Inferior parietal cortex (tissue), 1 donor: Measurements from ENCODE around the gene TSSK2.
A peak's percentile ranks its signal among the peaks of the same experiment; 100 is the strongest.
"Not testable (repeated sequence)": the region's sequence is repeated elsewhere in the genome, so short reads cannot be mapped to it uniquely, and the experiment has no call there.

ENCODE experiments used
- DNase-seq: peaks from one replicate; pipeline ENCODE4 v3.0.0-alpha.2; 2016; ENCODE audit errors: extremely low spot score

TSSK2 gene

DNA sequence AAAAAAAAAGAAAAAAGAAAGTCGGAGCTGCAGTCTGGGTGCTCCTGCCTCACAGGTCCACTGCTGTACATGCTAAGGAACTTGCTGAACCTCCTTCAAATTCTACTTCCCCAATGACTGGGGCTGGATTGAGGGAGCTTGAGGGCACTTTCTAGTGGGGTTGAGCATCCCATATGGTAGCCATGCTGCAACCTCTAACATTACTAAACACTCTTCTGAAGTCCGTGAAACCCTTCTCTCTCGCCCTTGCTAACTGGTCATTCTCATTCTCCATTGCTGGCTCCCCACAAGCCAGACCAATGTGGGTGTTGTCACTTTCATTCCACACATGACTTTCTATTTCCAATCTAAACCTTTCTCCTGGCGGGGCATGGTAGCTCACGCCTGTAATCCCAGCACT lies 12.1 kb downstream of the TSSK2 start:
- no peak for DNase-seq

DNA sequence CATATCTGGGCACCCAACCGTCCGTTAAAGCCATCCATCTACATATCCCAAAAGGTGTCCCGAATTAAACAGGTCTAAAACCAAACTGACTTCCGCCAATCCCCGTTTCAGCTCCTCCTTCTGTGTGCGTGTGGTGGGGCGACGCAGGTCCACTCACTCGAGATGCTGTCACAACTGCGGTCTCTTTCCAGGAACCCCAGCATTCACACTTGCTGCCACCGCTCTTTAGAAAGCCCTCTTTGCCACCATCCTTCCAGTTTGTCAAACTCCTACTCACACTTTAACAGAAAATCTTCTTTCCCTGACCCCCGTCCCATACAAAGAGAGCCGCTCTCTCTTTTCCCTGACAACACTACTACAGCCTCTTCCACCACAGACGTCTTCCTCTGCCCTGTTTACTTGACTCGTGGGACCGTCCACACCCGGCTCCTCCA lies 12.9 kb downstream of the TSSK2 start:
- DNase-seq = peak; percentile 10

DNA sequence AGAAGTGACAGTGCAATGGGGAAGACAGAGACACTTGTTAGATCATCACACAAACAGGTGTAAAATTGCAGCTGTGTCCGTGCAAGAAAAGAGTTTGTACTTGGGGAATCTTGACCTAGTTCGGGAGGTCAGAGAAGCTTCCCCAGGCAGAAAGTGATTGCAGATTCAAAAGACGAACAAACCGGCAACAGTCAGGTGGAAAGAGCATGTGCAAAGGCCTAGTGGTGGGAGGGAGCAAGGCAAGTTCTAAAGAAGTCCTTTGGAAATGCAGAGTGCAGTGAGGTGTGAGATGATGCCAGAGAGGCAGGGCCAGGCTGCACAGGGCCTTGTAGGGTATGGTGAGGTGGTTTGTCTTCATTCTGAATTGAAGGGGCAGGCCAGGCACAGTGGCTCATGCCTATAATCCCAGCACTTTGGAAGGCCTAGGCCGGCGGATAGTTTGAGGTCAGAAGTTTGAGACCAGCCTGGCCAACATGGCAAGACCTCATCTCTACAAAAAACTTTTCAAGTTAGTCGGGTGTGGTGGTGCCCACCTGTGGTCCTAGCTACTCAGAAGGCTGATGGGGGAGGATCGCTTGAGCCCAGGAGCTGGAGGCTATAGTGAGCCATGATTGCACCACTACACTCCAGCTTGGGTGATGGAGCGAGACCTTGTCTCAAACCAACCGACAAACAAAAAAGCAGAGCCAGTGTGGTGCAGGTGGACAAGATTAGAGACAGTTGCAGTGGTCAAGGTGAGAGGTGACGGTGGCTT lies 15.3 kb downstream of the TSSK2 start:
- no peak for DNase-seq

DNA sequence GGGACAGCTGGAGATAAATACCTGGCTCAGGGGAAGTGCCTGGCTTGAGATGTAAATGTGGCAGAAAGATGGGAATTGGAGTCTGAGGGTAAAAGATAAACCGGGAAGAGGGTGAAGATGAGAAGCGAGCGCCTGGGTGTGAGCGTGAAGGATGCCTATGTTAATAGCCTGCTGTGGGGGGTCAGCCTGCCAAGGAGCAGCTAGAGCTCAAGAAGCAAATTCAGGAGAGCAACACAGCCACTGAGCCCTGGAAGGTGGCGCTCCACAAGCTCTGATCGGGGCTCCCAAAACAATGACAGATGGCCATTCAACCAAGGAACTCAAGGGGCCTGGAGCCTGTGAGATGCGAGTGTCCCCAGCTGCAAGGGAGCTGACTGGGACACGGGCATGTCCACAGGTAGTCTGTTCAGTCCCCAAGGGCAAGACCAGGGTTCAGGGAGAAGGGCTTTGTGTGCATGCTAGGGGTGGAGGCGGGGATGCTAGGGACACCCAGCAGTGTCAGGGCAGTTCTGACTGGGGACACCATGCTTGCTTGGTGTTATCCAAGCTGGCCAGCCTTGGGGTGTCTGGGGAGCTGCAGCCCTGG lies 16.2 kb downstream of the TSSK2 start:
- DNase-seq = no peak

DNA sequence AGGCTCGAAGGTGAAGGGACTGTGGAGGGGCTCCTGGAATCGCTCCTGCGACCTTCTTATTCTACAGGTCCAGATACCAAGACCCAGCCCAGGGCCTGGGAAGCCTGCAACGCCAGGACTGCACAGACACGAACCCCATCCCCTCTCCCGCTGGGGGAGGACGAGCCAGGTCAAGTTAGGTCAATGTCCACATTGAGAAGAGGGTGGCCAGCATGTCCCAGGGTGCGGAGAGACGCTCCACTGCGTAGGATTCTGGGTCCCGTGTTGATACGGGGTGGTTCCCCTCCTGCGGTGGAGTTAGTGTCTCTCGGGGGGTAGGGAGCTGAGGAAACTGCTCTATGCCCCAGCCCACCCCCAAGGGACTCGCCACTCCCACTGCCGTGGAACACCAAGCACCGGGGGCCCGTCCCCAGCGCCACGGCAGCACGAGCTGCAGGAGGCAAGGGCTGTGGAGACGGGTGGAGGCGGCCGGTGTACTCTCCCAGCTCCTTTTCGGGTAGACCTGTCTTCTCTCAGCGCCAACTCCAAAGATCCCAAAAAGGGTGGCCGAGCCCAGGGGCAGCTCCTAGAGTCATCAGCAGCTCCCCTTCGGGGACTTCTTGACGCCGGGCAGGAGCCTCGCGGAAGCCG lies 17.4 kb downstream of the TSSK2 start:
- no peak for DNase-seq

DNA sequence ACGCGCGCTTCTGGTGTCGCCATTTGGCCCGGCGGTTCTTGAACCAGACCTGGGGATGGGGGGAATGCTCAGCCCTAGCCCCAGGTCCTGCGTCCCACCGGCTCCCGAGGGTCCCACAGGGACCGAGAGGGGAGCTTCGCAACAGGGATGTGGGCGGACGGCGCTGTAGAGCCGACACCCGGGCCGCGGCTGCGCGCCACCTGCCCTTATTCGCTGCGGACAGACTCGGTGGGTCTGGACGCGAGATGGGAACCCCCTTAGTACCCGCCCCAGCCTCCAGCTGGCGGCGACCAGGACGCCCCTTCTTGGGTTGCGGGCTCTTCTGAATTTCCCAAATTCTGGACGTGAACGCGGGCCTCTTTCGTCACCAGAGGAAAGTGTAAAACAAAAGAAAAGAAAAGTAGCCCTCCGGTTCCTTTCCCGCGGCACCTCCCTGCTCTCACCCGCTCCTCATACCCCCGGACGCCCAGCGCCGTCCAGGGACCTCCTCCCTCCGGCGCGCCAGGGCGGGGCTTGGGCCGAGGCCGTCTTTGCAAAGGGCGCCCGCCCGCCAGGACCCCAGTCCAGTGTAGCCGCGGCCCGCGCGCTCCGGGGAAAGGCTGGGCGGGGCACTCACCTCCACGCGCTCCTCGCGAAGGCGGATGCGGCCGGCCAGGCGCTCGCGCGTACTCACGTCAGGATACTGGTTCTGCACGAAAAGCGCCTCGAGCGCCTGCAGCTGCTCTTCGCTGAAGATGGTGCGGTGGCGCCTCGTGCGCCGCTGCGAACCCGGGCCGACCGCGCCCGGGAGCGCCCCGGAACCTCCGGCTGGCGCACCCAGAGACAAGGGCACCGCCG lies 18.2 kb downstream of the TSSK2 start:
- no peak for DNase-seq

DNA sequence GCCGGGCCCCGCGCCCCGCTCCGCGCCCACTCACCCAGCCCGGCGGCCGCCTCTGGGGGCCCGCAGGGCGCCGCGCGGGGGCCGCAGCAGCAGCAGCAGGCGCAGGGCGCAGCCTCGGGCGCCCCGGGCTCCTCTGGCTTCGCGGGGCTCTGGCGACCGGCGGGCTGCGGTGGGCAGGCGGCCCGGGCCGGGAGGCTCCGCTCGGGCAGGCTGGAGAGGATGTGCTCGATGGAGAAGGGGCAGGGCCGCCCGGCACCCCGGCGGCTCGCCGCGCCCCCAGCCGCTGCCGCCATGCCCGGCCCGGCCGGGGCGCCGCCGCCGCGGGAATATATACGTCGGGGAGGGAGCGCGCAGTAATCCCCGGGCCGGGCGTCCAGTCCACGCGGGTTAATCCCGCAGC lies 18.9 kb downstream of the TSSK2 start, which contains the start of gene GSC2:
GSC2 (minus strand) TSS at position 302 of the 400 bp plus-strand sequence; CDS start at position 293, 9 bp downstream.
- DNase-seq = no peak

DNA sequence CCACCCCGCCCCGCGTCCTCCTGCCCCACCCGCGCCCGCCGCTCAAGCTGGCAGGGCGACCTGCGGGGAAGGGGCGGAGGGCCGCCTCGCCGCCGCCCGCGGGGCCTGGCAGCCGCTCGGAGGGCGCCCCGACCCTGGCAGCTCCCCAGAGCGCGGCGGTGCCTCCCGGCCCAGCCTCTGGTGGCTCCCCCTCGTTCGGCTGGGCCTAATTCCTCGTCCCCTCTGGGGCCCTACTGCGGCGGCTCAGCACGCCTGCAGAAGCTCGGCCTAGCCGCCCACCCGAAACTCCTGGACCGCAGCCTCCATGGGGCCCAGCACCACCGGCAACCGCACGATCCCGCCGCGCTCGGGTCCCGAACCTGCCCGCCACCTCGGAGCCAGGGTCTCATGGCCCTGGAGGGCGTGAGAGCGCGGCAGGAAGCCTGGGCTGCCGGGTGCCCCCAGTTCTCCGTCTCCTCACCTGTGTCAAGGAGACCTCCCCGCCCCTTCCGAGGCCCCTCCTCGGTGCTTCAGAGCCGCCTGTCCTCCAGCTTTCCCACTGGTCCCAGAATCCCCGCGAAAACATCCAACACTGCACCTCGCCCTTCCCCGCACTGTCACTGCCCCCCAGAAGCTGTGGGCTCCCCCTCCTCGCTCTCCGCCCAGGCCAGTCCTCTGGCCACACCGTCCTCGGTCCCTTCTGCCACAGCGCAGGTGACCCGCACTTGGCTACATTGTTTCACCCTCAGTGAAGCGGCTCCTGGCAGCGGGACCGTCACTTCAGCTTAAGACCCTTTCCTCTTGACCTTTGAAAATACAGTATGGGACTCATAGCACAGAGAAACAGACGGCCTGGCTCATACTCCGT lies 19.6 kb downstream of the TSSK2 start:
- no peak for DNase-seq

DNA sequence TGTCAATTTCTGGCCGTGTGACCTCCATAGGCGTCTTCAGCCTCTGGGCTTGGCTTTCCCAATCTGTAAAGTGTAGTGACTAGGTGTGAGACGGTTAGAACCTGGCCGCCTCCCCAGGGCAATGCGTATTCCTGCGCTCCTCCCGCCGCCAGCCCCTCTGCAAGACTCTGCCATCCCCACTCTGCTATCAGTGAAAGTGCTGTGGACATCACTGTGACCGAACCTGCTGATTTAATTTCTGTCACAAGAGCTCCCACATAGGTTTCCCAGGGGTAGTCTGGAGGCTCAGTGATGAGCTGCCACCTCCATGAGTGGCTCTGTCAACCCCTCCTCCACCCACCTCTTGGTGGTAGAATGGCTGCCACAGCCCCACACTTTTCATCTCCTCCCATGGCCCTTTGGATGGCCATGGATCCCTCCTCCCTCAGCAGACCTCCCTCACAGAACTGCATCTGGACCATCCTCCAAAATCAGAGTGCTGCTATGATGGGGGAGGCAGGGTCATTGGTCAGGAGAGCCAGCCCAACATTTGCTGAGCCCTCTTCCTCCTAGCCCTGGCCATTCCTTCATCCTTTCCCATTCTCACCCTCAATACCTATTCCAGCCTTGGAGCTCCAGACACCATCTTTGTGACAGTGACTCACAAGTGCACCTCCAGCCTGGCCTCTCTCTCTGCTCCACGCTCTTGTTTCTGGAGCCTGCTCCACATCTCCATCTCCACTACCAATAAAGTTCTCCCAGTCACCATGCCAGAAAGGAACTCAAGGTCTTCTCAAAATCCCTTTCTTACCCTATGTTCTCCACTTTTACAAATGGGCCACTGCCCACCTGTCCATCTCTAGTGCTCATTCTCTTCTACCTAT lies 20.5 kb downstream of the TSSK2 start:
- DNase-seq = no peak

DNA sequence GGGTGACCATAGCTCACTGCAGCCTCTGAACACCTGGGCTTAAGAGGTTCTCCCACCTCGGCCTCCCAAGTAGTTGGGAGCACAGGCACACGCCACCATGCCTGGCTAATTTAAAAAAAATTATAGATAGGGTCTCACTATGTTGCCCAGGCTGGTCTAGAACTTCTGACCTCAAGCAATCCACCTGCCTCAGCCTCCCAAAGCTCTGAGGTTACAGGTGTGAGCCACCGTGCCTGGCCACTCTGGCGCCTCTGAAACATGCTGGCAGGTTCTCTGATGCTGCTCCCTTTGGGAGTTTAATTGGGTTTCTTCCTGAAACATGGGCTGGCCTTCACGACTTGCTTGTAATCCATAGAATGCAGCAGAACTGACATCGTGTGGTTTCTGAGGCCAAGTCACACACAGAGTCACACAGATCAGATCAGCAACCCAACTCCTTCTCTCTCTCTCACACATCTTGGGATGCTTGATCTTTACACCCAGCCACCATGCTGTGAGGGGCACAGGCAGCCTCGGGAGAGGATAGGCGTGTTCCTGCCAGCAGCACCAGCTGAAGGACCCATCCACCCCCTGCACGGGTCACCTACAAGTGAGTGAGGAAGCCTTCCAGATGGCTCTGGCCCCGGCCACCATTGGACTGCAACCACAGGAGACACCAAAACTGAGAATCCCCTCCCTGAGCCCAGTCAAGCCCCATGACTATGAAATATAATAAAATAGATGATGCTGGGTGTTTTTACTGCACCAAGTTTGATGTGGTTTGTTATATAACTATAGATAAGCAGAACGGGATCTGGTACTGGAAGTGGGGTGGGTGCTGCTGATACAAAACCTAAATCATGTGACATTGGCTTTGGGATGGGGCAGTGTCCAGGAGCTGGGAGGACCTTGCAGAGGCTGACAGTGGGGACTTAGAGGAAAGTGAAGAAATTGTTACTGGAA lies 22.1 kb downstream of the TSSK2 start:
- DNase-seq = no peak

DNA sequence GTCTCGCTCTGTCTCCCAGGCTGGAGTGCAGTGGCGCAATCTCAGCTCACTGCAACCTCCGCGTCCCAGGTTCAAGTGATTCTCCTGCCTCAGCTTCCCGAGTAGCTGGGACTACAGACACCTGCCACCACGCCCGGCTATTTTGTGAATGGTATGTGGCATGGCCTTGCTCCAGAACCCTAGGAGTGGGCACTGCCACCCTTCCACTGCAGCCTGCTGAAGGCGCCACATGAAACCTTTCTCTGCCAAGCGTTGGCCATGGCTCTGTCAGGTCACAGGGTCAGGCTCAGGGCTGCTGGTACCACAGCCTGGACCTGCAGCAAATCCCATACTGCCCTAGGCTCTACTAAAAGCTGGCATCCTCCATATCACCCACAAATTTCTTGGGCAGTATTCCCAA lies 25.0 kb downstream of the TSSK2 start:
- DNase-seq = not testable (repeated sequence)

DNA sequence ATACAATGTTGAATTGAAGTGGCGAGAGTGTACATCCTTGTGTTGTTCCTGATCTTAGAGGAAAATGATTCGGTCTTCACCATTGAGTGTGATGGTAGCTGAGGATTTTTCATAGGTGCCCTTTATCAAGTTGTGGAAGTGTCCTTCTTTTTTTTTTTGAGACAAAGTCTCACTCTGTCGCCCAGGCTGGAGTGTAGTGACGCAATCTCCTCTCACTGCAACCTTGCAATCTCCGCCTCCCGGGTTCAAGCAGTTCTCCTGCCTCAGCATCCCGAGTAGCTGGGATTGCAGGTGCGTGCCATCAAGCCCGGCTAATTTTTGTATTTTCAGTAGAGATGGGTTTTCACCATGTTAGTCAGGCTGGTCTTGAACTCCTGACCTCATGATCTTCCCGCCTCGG lies 27.5 kb downstream of the TSSK2 start:
- DNase-seq = not testable (repeated sequence)

DNA sequence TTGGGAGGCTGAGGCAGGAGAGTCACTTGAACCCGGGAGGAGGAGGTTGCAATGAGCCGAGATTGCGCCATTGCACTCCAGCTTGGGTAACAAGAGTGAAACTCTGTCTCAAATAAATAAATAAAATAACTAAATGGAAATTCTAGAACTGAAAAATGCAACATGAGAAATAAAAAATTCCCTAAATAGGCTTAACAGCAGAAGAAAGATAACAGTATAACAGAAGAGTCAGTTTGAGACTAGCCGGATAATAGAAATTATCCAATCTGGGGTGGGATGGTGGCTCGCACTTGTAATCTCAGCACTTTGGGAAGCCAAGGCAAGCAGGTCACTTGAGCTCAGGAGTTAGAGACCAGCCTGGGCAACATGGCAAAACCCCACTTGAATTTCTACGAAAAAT lies 33.3 kb downstream of the TSSK2 start:
- DNase-seq = no peak

DNA sequence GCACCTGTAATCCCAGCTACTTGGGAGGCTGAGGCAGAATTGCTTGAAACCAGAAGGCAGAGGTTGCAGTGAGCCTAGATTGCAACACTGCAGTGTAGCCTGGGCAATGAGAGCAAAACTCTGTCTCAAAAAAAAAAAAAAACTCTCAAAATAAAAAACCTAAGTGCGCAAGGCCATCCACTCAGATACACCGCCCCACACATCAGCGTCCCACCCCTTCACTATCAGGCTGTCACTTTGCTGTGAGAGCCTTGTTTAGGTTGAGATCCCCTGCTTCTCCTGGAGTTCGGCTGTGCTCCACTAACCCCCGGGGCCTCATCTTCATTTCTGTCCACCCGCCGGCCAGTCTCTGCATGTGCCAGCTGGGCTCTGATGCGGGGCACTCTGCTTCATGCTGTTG lies 35.3 kb downstream of the TSSK2 start:
- no peak for DNase-seq

DNA sequence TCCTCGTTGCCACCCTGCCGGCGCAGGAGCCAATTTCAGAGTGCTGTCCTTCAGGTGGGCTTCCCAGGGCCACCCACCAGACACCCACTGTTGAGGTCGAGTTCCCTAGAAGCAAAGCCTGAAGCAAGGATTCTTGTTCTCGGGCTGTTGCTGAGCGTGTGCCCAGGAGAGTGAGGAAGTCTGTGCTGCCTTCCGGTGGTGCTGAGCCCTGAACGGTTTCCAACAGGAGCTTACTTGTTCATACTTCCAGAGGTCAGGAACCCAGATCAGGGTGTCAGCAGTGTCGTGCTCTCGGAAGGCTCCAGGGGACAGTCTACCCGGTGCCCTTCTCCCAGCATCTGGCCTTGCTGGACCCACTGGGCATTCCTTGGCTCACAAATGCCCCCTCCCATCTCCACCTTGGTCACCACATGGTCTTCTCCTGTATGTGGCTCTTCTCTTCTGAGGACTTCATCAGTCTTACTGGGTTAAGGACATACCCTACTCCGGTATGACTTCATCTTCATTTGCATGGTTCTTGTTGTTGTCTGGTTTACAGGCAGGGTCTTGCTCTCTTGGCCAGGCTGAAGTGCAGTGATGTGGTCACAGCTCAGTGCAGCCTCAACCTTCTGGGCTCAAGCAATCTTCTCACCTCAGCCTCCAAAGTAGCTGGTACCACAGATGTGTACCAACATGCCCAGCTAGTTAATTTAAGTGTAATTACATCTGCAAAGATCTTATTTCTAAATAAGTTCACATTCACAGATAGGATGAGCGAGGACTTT lies 36.2 kb downstream of the TSSK2 start:
- no peak for DNase-seq

DNA sequence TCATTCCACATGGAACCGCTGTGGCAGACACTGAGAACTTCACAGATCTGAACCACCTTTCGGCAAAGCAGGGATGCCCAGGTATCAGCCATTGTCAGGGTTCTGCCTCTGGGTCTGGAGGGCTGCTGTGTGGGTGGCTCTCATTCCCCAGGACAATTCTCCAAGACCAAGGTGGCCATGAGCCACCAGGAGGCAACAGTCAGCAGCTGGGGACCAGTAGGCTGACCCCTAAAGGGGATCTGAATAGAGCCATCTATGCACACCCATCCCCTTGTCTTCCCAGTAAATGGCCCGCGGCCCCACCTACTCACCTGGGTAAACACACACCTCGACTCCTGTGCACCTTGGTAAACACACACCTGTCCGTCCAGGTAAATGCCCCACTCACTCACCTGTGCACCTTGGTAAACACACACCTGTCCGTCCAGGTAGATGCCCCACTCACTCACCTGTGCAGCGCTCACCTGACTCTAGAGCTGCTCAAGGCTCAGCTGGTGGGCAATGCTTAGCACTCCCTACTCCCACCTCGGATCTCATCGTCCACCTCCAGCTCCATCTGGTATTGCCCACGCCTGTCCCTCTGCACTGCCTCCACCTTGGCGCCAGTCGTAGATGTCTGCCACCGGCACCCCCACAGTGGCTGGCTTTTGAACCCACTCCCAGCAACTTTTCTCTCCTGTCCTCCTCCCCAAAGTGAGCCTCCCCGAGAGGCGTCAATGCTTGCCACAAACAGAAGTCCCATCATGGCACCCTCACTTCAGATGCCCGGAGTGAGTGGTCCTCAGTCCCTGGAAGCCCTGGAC lies 37.2 kb downstream of the TSSK2 start:
- no peak for DNase-seq
